ENCODE measurements around the gene DIPK1A.

The DIPK1A gene

GRCh38 chr1:92826792-92827191, 134.5 kb downstream of the DIPK1A start (continued):
- TF ChIP-seq BCL6B (tag by site-specific recombination; IDR thresholded peaks at IDR 0.05) (no peak), ZNF19 (tag by site-specific recombination; IDR thresholded peaks at IDR 0.05; ENCODE audit: low read depth) (no peak), ZNF362 (tag by site-specific recombination; IDR thresholded peaks at IDR 0.05) (peak; percentile 54; the same call in 1 of the 2 replicates), ZSCAN23 (tag by site-specific recombination; IDR thresholded peaks at IDR 0.05) (no peak), HIC1 (tag by site-specific recombination; IDR thresholded peaks at IDR 0.05) (no peak), ZEB2 (tag by site-specific recombination; IDR thresholded peaks at IDR 0.05) (peak; percentile 30; the same call in 1 of the 2 replicates), ZNF610 (tag by site-specific recombination; IDR thresholded peaks at IDR 0.05; ENCODE audit: borderline replicate concordance) (no peak), ZNF148 (tag by site-specific recombination; IDR thresholded peaks at IDR 0.05; ENCODE audit: borderline replicate concordance) (no peak), SCRT1 (tag by site-specific recombination; IDR thresholded peaks at IDR 0.05; ENCODE audit: borderline replicate concordance) (no peak), EGR2 (tag by site-specific recombination; IDR thresholded peaks at IDR 0.05; ENCODE audit: low read depth) (no peak), ZNF555 (tag by site-specific recombination; conservative IDR thresholded peaks at IDR 0.05) (no peak), REST (tag by site-specific recombination; IDR thresholded peaks at IDR 0.05) (no peak), ATF2 (tag by site-specific recombination; IDR thresholded peaks at IDR 0.05; ENCODE audit: low read depth) (no peak), ZNF433 (tag by site-specific recombination; IDR thresholded peaks at IDR 0.05; ENCODE audit: low read depth) (no peak), ZNF155 (tag by site-specific recombination; IDR thresholded peaks at IDR 0.05) (no peak), AEBP2 (tag by site-specific recombination; IDR thresholded peaks at IDR 0.05; ENCODE audit: borderline replicate concordance) (no peak), ZNF639 (tag by site-specific recombination; IDR thresholded peaks at IDR 0.05) (peak; percentile 51; the same call in 1 of the 2 replicates), ZNF529 (tag by site-specific recombination; IDR thresholded peaks at IDR 0.05; ENCODE audit: insufficient replicate concordance) (no peak), ZSCAN4 (tag by site-specific recombination; IDR thresholded peaks at IDR 0.05) (no peak), HOXA7 (CRISPR knock-in tag; IDR thresholded peaks at IDR 0.05; ENCODE audit: borderline replicate concordance) (no peak), ZNF423 (tag by site-specific recombination; IDR thresholded peaks at IDR 0.05) (no peak), ZNF747 (tag by site-specific recombination; IDR thresholded peaks at IDR 0.05) (no peak), ZNF140 (tag by site-specific recombination; IDR thresholded peaks at IDR 0.05) (no peak)

Measured in HEK293 (cell line).